ENCODE measurements around the gene CNGB1.

The CNGB1 gene

DNA sequence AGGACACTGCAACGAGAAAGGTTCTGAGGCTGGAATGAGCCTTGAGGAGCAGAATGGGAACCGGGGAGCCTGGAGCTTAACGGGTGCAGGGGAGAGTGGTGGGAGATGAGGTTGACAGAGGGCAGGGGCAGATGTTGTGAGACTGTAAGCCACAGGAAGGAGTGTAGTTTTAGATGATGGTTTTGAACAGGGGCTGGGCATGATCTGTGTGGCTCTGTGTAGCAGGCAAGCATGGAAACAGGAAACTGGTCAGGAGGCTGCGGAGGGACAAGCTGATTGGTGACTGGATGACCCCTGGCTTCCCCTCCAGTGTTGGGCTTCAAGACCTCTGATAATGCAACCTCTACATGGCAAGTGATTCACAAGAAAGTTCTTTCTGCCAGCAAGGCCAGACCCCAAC is 1.4 kb upstream of the CNGB1 start:
- no peak for DNase-seq (ENCODE audit: low spot score)

DNA sequence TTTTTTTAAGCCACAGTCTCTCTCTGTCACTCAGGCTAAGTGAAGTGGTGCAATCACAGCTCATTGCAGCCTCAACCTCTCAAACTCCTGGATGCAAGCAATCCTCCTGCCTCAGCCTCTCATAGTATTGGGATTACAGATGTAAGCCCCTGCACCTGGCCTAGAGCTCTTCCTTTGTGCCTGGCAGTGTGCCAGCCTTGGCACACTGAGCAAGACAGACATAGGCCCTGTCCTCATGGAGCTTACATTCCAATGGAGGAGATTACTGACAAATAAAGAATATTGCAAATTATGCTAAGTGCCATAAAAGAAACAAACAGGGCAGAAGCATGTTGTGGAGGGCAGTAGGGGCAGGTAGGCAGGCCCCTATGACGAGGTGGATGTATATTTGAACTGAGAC is 920 bp upstream of the CNGB1 start:
- no peak for DNase-seq (ENCODE audit: low spot score)

DNA sequence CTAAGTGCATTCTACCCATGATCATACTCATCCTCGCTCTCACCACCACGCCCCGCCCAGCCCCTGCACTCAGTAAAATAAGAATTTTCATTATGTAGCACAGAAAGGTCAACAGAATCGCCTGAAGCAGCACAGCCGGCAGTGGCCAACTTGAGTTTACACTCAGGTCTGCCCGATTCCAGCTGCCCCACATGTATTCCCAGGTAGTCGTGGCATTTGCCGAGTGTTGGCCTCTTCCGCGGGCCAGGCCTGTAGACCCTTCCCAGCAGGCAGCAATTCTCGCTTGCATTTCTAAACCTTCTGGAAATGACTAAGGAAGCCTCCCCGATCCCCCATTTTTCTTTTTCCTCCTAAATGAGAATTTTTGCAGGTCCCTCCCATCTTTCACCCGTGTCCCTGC is 609 bp downstream of the CNGB1 start:
- DNase-seq (ENCODE audit: low spot score) = no peak

GRCh38 chr16:57969451-57970123 is 1.3 kb downstream of the CNGB1 start:
- DNase-seq (ENCODE audit: low spot score) = no peak

GRCh38 chr16:57967916-57968315 is 3.0 kb downstream of the CNGB1 start:
- no peak for DNase-seq (ENCODE audit: low spot score)

DNA sequence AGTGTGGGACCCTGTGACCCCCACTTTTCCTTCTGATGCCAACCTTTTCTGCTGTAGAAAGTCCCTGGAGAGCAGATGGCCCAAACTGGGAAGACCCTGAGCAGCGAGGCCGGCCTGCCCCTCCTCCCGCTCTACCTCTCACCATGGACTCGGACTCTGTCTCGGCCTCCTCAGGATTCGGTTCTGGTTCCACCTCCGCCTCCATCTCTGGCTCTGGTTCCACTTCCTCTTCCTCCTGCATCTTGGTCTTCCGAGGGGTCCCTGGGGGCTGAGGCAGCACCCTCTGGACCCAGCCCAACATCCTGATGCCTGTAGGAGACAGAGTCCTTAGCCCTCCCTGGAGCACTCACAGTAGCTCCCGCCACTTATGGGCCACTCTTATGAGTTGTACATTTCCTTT is 3.9 kb downstream of the CNGB1 start:
- DNase-seq (ENCODE audit: low spot score) = no peak

DNA sequence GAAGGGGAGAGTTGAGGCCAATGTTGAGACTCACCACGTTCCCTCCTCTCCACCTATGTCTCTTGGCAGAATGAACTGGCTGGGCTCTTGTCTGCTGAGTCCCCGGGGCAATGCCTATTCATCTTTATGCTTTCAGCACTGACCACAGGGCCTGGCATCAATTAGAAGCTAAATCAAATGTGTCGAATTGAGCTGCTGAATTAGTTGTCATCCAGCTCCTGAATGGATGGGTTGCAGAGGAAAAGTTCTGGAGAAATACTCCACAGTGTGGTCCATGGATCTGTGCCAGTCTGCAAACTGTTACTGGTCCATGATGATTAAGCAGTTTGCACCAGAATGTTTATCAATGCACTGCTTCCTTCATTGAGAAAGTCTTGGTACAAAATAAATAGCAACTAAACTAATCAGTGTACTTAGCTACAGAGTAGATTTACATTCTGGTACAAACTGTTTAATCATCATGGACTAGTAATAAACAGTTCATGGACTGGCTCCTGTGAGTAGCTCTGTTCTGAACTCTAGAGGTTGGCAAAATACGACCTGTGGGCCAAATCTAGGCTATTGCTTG is 4.6 kb downstream of the CNGB1 start:
- no peak for DNase-seq (ENCODE audit: low spot score)

- no peak for DNase-seq (ENCODE audit: low spot score)
Observed at GRCh38 chr16:57964157-57964700, 6.7 kb downstream of the CNGB1 start.

- DNase-seq (ENCODE audit: low spot score) = no peak
Observed at GRCh38 chr16:57962756-57963155, 8.2 kb downstream of the CNGB1 start.

GRCh38 chr16:57962046-57962445 is 8.9 kb downstream of the CNGB1 start:
- no peak for DNase-seq (ENCODE audit: low spot score)

GRCh38 chr16:57961538-57961937 is 9.4 kb downstream of the CNGB1 start:
- DNase-seq (ENCODE audit: low spot score) = no peak

DNA sequence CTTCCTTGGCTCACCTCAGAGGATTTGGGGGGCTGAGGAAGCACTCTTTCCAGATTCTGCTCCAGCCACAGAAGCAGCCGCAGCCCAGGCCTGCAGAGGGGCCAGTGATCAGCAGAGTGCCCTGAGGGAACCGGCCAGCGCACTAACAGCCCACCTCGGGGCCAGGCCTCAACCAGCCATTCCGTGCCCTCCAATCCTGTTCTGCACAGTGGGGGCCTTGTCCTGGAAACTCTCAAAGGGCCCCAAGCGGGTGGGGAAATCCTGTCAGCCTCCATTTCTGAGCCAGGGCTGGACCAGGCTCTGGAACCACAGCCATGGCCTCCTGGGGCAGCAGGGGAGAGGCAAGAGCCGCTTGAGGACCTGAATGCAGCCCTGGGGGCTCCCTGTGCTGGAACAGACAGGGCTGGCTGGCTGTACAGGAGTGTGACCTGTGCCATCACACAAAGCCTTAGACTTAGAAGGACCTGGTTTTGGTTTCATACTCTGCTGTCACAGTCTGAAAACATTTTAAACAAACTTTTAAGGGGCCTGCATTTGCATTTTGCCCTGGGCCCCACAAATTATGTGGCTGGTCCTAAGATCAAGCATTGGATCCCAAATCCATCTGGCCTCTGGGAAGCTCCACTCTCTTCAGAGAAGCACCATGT is 10.0 kb downstream of the CNGB1 start:
- no peak for DNase-seq (ENCODE audit: low spot score)

DNA sequence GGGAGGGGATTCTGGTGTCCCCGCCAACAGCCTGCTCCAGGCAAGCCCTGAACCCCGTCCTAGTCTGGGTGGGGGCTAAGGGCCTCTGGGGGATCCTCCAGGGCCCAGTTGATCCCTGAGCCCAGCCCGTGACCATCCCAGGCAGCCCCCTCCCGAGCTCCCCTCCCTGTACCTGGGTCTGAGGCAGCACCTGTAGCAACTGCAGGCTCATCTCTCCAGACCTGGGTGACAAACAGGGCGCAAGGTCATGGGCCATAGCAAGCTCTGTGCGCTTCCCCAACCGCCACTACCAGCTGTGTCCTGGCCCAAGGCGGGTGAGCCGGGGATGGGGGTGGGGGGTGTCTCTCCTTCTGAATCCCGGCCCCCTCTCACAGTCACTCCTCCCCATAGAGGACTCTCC is 10.6 kb downstream of the CNGB1 start:
- DNase-seq (ENCODE audit: low spot score) = no peak

- DNase-seq (ENCODE audit: low spot score) = no peak
Observed at GRCh38 chr16:57959804-57960203, 11.1 kb downstream of the CNGB1 start.

DNA sequence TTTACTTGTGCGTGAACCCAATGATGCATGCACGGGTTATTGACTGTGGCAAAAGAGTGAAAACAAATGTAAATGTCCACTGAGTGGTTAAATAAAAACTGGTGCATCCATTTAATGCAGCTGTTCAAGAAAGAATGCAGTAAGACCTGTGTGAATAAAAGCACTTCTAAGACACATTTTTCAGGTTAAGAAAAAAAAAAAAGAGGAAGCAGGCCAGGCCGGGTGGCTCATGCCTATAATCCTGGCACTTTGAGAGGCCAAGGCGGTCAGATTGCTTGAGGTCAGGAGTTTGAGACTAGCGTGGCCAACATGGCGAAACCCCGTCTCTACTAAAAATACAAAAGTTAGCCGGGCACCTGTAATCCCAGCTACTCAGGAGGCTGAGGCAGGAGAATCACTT is 11.8 kb downstream of the CNGB1 start:
- no peak for DNase-seq (ENCODE audit: low spot score)

- DNase-seq (ENCODE audit: low spot score) = no peak
Observed at GRCh38 chr16:57958544-57958943, 12.4 kb downstream of the CNGB1 start.

DNA sequence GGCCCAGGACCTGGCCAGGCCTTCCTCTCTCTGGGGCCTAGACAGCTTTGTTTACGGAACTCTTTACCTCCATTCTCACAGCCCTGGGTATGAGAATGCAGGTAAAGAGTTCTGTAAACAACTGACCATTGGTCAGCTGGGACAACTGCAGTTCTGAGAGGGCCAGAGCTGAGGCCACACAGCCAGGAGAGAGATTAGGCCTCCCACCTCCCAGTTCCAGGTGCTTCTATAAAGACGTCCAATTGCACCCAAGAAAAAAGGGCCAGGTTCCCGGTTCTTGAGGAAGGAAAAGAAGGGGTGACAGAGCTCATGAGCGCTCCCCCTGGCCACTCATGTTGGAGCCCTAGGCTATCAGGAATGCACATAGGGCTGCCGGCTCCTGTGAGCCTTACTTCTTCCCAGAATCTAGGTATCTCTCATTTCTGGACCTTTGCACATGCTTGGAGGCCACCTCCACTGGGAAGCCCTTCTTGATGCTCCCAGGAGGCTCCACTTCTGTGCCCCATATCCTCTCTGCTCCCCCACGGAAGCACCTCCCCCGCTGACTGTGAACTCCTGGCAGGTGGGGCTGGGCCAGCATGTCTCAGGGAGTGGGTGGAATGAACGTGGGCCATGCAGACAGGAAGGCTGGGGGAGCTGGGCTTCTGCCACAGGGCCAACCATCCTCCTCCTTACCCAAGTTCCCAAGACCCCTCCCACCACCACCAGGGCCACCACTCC is 13.1 kb downstream of the CNGB1 start:
- DNase-seq (ENCODE audit: low spot score) = no peak

- DNase-seq (ENCODE audit: low spot score) = no peak
Observed at GRCh38 chr16:57956924-57957672, 13.8 kb downstream of the CNGB1 start.

DNA sequence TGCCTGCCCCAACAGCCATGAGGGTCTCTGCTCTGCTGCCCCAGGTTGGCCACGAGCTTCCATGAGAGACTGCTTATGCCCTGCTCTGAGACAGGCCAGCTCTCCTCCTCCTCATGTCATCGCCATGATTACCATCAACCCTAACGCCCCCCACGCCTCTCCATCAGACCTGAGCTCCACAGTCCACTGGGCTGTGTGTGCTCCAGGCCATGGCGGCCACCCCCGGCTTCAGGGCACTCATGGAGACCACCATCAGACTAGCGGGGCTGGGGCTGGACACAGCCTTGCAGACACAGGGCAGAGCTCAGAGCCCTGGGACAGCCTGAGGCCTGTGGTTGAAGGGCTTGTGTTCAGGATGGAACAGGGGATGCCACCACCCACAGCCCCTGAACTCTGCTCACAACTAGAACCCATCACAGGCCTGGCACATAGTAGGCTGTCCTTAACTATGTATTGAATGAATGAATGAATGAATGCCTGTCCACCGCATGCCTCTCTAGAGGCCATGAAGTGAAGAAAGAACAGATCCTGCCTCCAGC is 14.6 kb downstream of the CNGB1 start:
- DNase-seq (ENCODE audit: low spot score) = no peak

GRCh38 chr16:57955572-57956188 is 15.2 kb downstream of the CNGB1 start:
- no peak for DNase-seq (ENCODE audit: low spot score)

GRCh38 chr16:57953857-57954256 is 17.1 kb downstream of the CNGB1 start:
- DNase-seq (ENCODE audit: low spot score) = no peak
